ENCODE measurements around the gene VTI1A. TPM values are rescaled to one million over a fixed set of nuclear protein-coding genes. Genes with fewer than 3 reads are reported as not detected.

Gene VTI1A
- total RNA-seq, 2 donors from 2014 or later: 21.0 to 29.6 TPM

GRCh38 chr10:112835944-112836451 lies 389.0 kb downstream of the VTI1A start:
- Histone ChIP-seq H3K9me3 (peaks cover 0 to 5% of the 10 kb centered on the region in 2 donors), H3K27ac (no peak overlapping the region), H3K36me3 (no peaks in the 10 kb centered on the region), H3K4me1 (peaks cover 0 to 17% of the 10 kb centered on the region in 2 donors), H3K4me3 (no peak overlapping the region), H3K27me3 (no peaks in the 10 kb centered on the region)
- TF ChIP-seq CTCF (IDR thresholded peaks at IDR 0.05): no peak
- DNase-seq (ENCODE audit: low spot score): peak; percentile 79

GRCh38 chr10:112838784-112839481 lies 391.9 kb downstream of the VTI1A start:
- no peak for TF ChIP-seq CTCF (IDR thresholded peaks at IDR 0.05)
- no peak overlapping the region for H3K4me3 ChIP-seq
- no peaks in the 10 kb centered on the region for H3K36me3 ChIP-seq
- H3K27me3 ChIP-seq: no peaks in the 10 kb centered on the region
- H3K4me1 ChIP-seq: peaks cover 0 to 17% of the 10 kb centered on the region in 2 donors
- DNase-seq (ENCODE audit: low spot score): no peak
- H3K27ac ChIP-seq: no peak overlapping the region
- H3K9me3 ChIP-seq: peaks cover 0 to 5% of the 10 kb centered on the region in 2 donors

- H3K4me3 ChIP-seq: no peak overlapping the region
- no peaks in the 10 kb centered on the region for H3K36me3 ChIP-seq
- no peak for DNase-seq (ENCODE audit: low spot score)
- H3K9me3 ChIP-seq: peaks cover 0 to 5% of the 10 kb centered on the region in 2 donors
- H3K4me1 ChIP-seq: peaks cover 0 to 8% of the 10 kb centered on the region in 2 donors
- no peak for TF ChIP-seq CTCF (IDR thresholded peaks at IDR 0.05)
- H3K27ac ChIP-seq: no peak overlapping the region
- H3K27me3 ChIP-seq: no peaks in the 10 kb centered on the region
Measured at GRCh38 chr10:112839928-112840654, 393.1 kb downstream of the VTI1A start.

- DNase-seq (ENCODE audit: low spot score): no peak
Measured at GRCh38 chr10:112841549-112841948, 394.5 kb downstream of the VTI1A start.

GRCh38 chr10:112842832-112843360 lies 395.9 kb downstream of the VTI1A start:
- no peak for TF ChIP-seq CTCF (IDR thresholded peaks at IDR 0.05)
- no peak overlapping the region for H3K4me3 ChIP-seq
- peaks cover 0 to 18% of the 10 kb centered on the region in 2 donors for H3K9me3 ChIP-seq
- H3K27ac ChIP-seq: no peak overlapping the region
- H3K27me3 ChIP-seq: no peaks in the 10 kb centered on the region
- no peak for DNase-seq (ENCODE audit: low spot score)
- no peaks in the 10 kb centered on the region for H3K4me1 ChIP-seq
- H3K36me3 ChIP-seq: no peaks in the 10 kb centered on the region

More at GRCh38 chr10:112841549-112841948, 394.5 kb downstream of the VTI1A start:
- Histone ChIP-seq H3K36me3 (no peaks in the 10 kb centered on the region), H3K4me1 (no peaks in the 10 kb centered on the region), H3K4me3 (no peak overlapping the region), H3K9me3 (peaks cover 0 to 5% of the 10 kb centered on the region in 2 donors), H3K27me3 (no peaks in the 10 kb centered on the region), H3K27ac (no peak overlapping the region)
- no peak for TF ChIP-seq CTCF (IDR thresholded peaks at IDR 0.05)

All from right atrium auricular region (tissue), 2 donors.